GM19463 (cell line): ENCODE measurements around the gene BBIP1.
A peak's percentile ranks its signal among the peaks of the same experiment; 100 is the strongest.

Experiments
- ATAC-seq: cut with Tn5 transposase; IDR thresholded peaks from one replicate; pipeline ENCODE4 v1.9.1; 2021; ENCODE audit warnings: mild to moderate bottlenecking, moderate library complexity; ENCODE audit not compliant: unreplicated experiment

The BBIP1 gene

GRCh38 chr10:110885932-110886674 is 32.9 kb downstream of the BBIP1 start:
- no peak for ATAC-seq

- no peak for ATAC-seq
These were observed 35.1 kb downstream of the BBIP1 start for GRCh38 chr10:110883924-110884323.

GRCh38 chr10:110881905-110882304 is 37.1 kb downstream of the BBIP1 start:
- no peak for ATAC-seq

- ATAC-seq, result no peak
These were observed 37.7 kb downstream of the BBIP1 start for GRCh38 chr10:110881247-110881646.

- no peak for ATAC-seq
These were observed 39.0 kb downstream of the BBIP1 start for GRCh38 chr10:110880012-110880411.

GRCh38 chr10:110876788-110877187 is 42.2 kb downstream of the BBIP1 start:
- ATAC-seq, result no peak

- no peak for ATAC-seq
These were observed 43.0 kb downstream of the BBIP1 start for GRCh38 chr10:110876000-110876399.

GRCh38 chr10:110873951-110874350 is 45.0 kb downstream of the BBIP1 start:
- no peak for ATAC-seq

- no peak for ATAC-seq
These were observed 45.7 kb downstream of the BBIP1 start for GRCh38 chr10:110872984-110873923.

GRCh38 chr10:110872145-110872983 is 46.6 kb downstream of the BBIP1 start:
- peak; percentile 37 for ATAC-seq

- peak; percentile 70 for ATAC-seq
These were observed 47.5 kb downstream of the BBIP1 start, which contains the start of gene PDCD4 for GRCh38 chr10:110871298-110872084. TSS of gene PDCD4 (plus strand) at chr10:110871928. CDS start at chr10:110876028, 4,100 bp downstream.

- no peak for ATAC-seq
These were observed 48.1 kb downstream of the BBIP1 start for GRCh38 chr10:110870823-110871297.

- ATAC-seq, result no peak
These were observed 50.0 kb downstream of the BBIP1 start for GRCh38 chr10:110868981-110869380.

- ATAC-seq, result no peak
These were observed 51.0 kb downstream of the BBIP1 start for GRCh38 chr10:110867807-110868465.

- peak; percentile 28 for ATAC-seq
These were observed 51.8 kb downstream of the BBIP1 start for GRCh38 chr10:110867011-110867806.

GRCh38 chr10:110865809-110866482 is 53.0 kb downstream of the BBIP1 start:
- ATAC-seq, result no peak

GRCh38 chr10:110865186-110865808 is 53.7 kb downstream of the BBIP1 start:
- ATAC-seq, result no peak
